GM12878 (cell line): Measurements from ENCODE around the gene HTRA3. TPM values are rescaled to one million over a fixed set of nuclear protein-coding genes. Genes with fewer than 3 reads are reported as not detected.

Source experiments
- ATAC-seq: fragments of 200-7000 bp; cut with Tn5 transposase; 3 replicates; pipeline ENCODE4 v1.9.1; 2020; ENCODE audit warnings: mild to moderate bottlenecking, moderate library complexity
- BruUV-seq: library from RNA; stranded (reverse); fragments of 400-500 nt; replicated peaks from 2 replicates; lab custom pipeline; 2021; lab: Mats Ljungman, UMichigan
- CTCF ChIA-PET: fragments of 300-600 bp; sonication (Branson Sonifier 250); formaldehyde crosslinking; extraction: SDS; loops from one replicate; lab custom pipeline; 2021; ENCODE audit warnings: inconsistent platforms; lab: Yijun Ruan, JAX
- POLR2A ChIA-PET: fragments of 350-600 bp; formaldehyde crosslinking; extraction: SDS; loops from one replicate; lab custom pipeline; 2021; ENCODE audit warnings: inconsistent platforms; lab: Charles Lee
- RAD21 ChIA-PET: fragments of 300-600 bp; sonication (Branson Sonifier 250); formaldehyde crosslinking; loops from one replicate; lab custom pipeline; 2023; ENCODE audit warnings: antibody characterized with exemption; ENCODE audit not compliant: unreplicated experiment; lab: Charles Lee
- SMC1A ChIA-PET: fragments of 300-600 bp; sonication (Branson Sonifier 250); formaldehyde crosslinking; loops from one replicate; lab custom pipeline; 2023; ENCODE audit not compliant: unreplicated experiment, uncharacterized antibody; lab: Charles Lee
- DNase-seq: peaks from one replicate; pipeline ENCODE4 v3.0.0-alpha.2; 2011; ENCODE audit warnings: low read depth, low spot score
- FAIRE-seq: peaks from 3 replicates; lab custom pipeline; 2011; peaks lifted over from hg19 to GRCh38; lab: Jason Lieb, UNC
- H2AFZ ChIP-seq: 2 replicates; pipeline ENCODE4 v1.6.0; 2011; ENCODE audit warnings: low read depth, low read length, control low read depth; ENCODE audit not compliant: control insufficient read depth
- H3K27ac ChIP-seq: 2 replicates; pipeline ENCODE4 v1.5.1; 2011; ENCODE audit warnings: control low read depth; ENCODE audit not compliant: control insufficient read depth, insufficient read depth
- H3K27me3 ChIP-seq, 2 experiments: replicated peaks in 1 of 2; 2 replicates each; pipeline versions ENCODE4 v1.6.0 to v1.6.1; 2011; ENCODE audit warnings: low read length in 1 of 2; ENCODE audit not compliant: control insufficient read depth in 2 of 2, insufficient read depth in 2 of 2
- H3K36me3 ChIP-seq, 2 experiments: 2 replicates each; pipeline ENCODE4 v1.5.1; 2011; ENCODE audit warnings: low read length in 1 of 2; ENCODE audit not compliant: control insufficient read depth in 2 of 2, insufficient read depth in 2 of 2
- H3K4me1 ChIP-seq: 2 replicates; pipeline ENCODE4 v1.6.1; 2011; ENCODE audit warnings: mild to moderate bottlenecking, low read length, moderate library complexity, mixed read lengths; ENCODE audit not compliant: control insufficient read depth, insufficient read depth
- H3K4me2 ChIP-seq: 2 replicates; pipeline ENCODE4 v1.6.0; 2011; ENCODE audit warnings: control low read depth; ENCODE audit not compliant: control insufficient read depth, insufficient read depth
- H3K4me3 ChIP-seq: fragments of 200-600 bp; sonication (generic); 2 replicates; pipeline ENCODE4 v1.5.1; 2016
- H3K79me2 ChIP-seq: 2 replicates; pipeline ENCODE4 v1.6.0; 2011; ENCODE audit warnings: low read length; ENCODE audit not compliant: control insufficient read depth, insufficient read depth
- H3K9ac ChIP-seq: 2 replicates; pipeline ENCODE4 v1.8.0; 2011; ENCODE audit warnings: low read length, control low read depth, mixed read lengths; ENCODE audit not compliant: control insufficient read depth, insufficient read depth
- H3K9me3 ChIP-seq: replicated peaks from 3 replicates; pipeline ENCODE4 v1.5.1; 2011; ENCODE audit warnings: mild to moderate bottlenecking, low read length; ENCODE audit not compliant: control insufficient read depth, insufficient read depth
- H4K20me1 ChIP-seq: 2 replicates; pipeline ENCODE4 v1.6.0; 2011; ENCODE audit not compliant: control insufficient read depth, insufficient read depth
- BRCA1 ChIP-seq: IDR thresholded peaks from 2 replicates; pipeline ENCODE4 v1.6.1; 2011; ENCODE audit warnings: low read depth, low read length, improper control_type of control experiment
- HDAC6 ChIP-seq: fragments of 200-600 bp; sonication (generic); IDR thresholded peaks from one replicate; pipeline ENCODE4 v1.8.0; 2017; ENCODE audit warnings: antibody characterized with exemption; ENCODE audit not compliant: unreplicated experiment
- MTA2 ChIP-seq: fragments of 450-650 bp; IDR thresholded peaks from 2 replicates; pipeline ENCODE4 v1.6.1; 2016; ENCODE audit warnings: low read depth, mild to moderate bottlenecking, moderate library complexity
- NR2C1 ChIP-seq: fragments of 450-650 bp; IDR thresholded peaks from 2 replicates; pipeline ENCODE4 v1.6.1; 2017; ENCODE audit warnings: antibody characterized with exemption, mild to moderate bottlenecking, moderate library complexity
- PML ChIP-seq: IDR thresholded peaks from 2 replicates; pipeline ENCODE4 v1.6.1; 2012; ENCODE audit warnings: low read length, inconsistent platforms
- REST ChIP-seq: IDR thresholded peaks from 2 replicates; pipeline ENCODE4 v1.6.1; 2012; ENCODE audit warnings: mild to moderate bottlenecking, low read depth, low read length
- RUNX3 ChIP-seq: IDR thresholded peaks from 2 replicates; pipeline ENCODE4 v1.6.1; 2012; ENCODE audit warnings: low read length, inconsistent platforms
- STAT3 ChIP-seq: IDR thresholded peaks from 2 replicates; pipeline ENCODE4 v1.6.1; 2011; ENCODE audit warnings: low read depth, low read length, improper control_type of control experiment
- ZNF217 ChIP-seq: fragments of 450-650 bp; IDR thresholded peaks from 2 replicates; pipeline ENCODE4 v1.6.1; 2017; ENCODE audit warnings: antibody characterized with exemption, mild to moderate bottlenecking
- ZNF622 ChIP-seq: fragments of 450-650 bp; IDR thresholded peaks from 2 replicates; pipeline ENCODE4 v1.6.1; 2017; ENCODE audit warnings: mild to moderate bottlenecking, inconsistent platforms
- WGBS: methylation state at CpG from one replicate; pipeline ENCODE4 v1.1.6; 2016; ENCODE audit warnings: low lambda C conversion rate; ENCODE audit not compliant: insufficient replicate concordance, insufficient coverage; ENCODE audit errors: missing lambda C conversion rate; 5-methylcytosine and 5-hydroxymethylcytosine counted together
- in situ Hi-C: fragments of 300-500 bp; cut with MboI; formaldehyde crosslinking; loops from 9 replicates; pipeline ENCODE4 v1.14.3; 2018; ENCODE audit warnings: mixed read lengths
- intact Hi-C: fragments of 100-400 bp; cut with micrococcal nuclease; formaldehyde crosslinking; loops from one replicate; pipeline ENCODE4 v1.14.2; 2022; ENCODE audit not compliant: unreplicated experiment
- polyA plus RNA-seq, 11 experiments: library from polyadenylated mRNA; depleted of rRNA in 4 of 11; unstranded in 6 of 11; stranded (reverse) in 5 of 11; fragments of >200 nt; fragmentation: Nextera tagmentation in 4 of 11; fragmentation: Illumina TruSeq in 1 of 11; extraction: Ambion mirVana in 4 of 11; extraction: Trizol in 1 of 11; gene quantifications; 1 replicate in 1 of 11; 2 replicates in 10 of 11; pipeline versions ENCODE4 v1.2.1 to v1.2.3, GENCODE V29; 2011 to 2016; ENCODE audit warnings: inconsistent platforms in 2 of 11, missing spikeins in 2 of 11, low read depth in 1 of 11
- total RNA-seq, 4 experiments: library from RNA; depleted of rRNA in 3 of 4; stranded (reverse); fragments of >200 nt in 3 of 4; fragmentation: Illumina TruSeq in 1 of 4; extraction: Trizol in 1 of 4; gene quantifications; 2 replicates each; pipeline versions ENCODE4 v1.2.1 to v1.2.3, GENCODE V29; 2013 to 2021
- TF ChIP-seq, protein P1 (sequence below): IDR thresholded peaks from 2 replicates; pipeline ENCODE4 v1.6.1; 2012; ENCODE audit warnings: low read depth, low read length, improper control_type of control experiment
- TF ChIP-seq, protein P2 (sequence below): fragments of 450-650 bp; IDR thresholded peaks from 2 replicates; pipeline ENCODE4 v1.6.1; 2014; ENCODE audit warnings: mild to moderate bottlenecking

The HTRA3 gene
- total and polyA plus RNA-seq, 10 of the 15 experiments (the other 5 are each of a cell fraction or from before 2014, with no cell fraction given): 0.04 to 1.2 (median 0.08) TPM; not detected in 7

- ChIA-PET CTCF (interaction anchor here (0.7 to 2.7 kb wide), 8 partner anchors 11 to 331 kb away, joined by 3 to 24 read pairs (median 4); no protein-coding TSS in a partner anchor), POLR2A (no interaction called here), SMC1A (interaction anchor here (0.5 to 1.0 kb wide), 4 partner anchors 22 to 136 kb away, joined by 3 to 6 read pairs (median 3); no protein-coding TSS in a partner anchor), RAD21 (interaction anchor here (1.8 to 4.4 kb wide), 2 partner anchors 24 to 90 kb away, joined by 5 to 16 read pairs; no protein-coding TSS in a partner anchor)
- no peak for DNase-seq
- Histone ChIP-seq H3K9me3 (no peaks in the 10 kb centered on the region), H3K4me1 (no peaks in the 10 kb centered on the region), H2AFZ (no peak overlapping the region), H3K9ac (no peak overlapping the region), H3K4me3 (no peak overlapping the region), H3K27me3 (peaks cover 2 to 6% of the 10 kb centered on the region in 2 experiments; a peak in 3 of 4 replicates), H3K79me2 (no peaks in the 10 kb centered on the region), H3K36me3 (no peaks in the 10 kb centered on the region), H3K4me2 (no peak overlapping the region), H3K27ac (no peak overlapping the region), H4K20me1 (no peaks in the 10 kb centered on the region)
- intact Hi-C loops (no loop called here), in situ Hi-C loops (loop anchor here (10.0 kb wide), 1 partner anchor 328 kb away; the partner anchor contains the start of gene CPZ)
- ATAC-seq: no peak
- no TSS peak for BruUV-seq
- no peak for FAIRE-seq
- no peak for TF ChIP-seq ZNF217
- TF ChIP-seq, protein P1, sequence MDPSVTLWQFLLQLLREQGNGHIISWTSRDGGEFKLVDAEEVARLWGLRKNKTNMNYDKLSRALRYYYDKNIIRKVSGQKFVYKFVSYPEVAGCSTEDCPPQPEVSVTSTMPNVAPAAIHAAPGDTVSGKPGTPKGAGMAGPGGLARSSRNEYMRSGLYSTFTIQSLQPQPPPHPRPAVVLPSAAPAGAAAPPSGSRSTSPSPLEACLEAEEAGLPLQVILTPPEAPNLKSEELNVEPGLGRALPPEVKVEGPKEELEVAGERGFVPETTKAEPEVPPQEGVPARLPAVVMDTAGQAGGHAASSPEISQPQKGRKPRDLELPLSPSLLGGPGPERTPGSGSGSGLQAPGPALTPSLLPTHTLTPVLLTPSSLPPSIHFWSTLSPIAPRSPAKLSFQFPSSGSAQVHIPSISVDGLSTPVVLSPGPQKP: no peak
- TF ChIP-seq NR2C1: no peak
- TF ChIP-seq BRCA1: no peak
- no peak for TF ChIP-seq HDAC6
- no peak for TF ChIP-seq RUNX3
- no peak for TF ChIP-seq STAT3
- TF ChIP-seq REST: no peak
- no peak for TF ChIP-seq ZNF622
- TF ChIP-seq, protein P2, sequence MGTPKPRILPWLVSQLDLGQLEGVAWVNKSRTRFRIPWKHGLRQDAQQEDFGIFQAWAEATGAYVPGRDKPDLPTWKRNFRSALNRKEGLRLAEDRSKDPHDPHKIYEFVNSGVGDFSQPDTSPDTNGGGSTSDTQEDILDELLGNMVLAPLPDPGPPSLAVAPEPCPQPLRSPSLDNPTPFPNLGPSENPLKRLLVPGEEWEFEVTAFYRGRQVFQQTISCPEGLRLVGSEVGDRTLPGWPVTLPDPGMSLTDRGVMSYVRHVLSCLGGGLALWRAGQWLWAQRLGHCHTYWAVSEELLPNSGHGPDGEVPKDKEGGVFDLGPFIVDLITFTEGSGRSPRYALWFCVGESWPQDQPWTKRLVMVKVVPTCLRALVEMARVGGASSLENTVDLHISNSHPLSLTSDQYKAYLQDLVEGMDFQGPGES: no peak
- TF ChIP-seq MTA2: no peak
- no peak for TF ChIP-seq PML
- WGBS: 10% methylated on average over 8 of the region's 8 CpGs
Observed at GRCh38 chr4:8266508-8266907, 3.0 kb upstream of the HTRA3 start.
